Fibroblast of villous mesenchyme (primary cell): ENCODE data around the gene SULF2. TPM values are rescaled to one million over a fixed set of nuclear protein-coding genes. Genes with fewer than 3 reads are reported as not detected.

Source experiments
- DNase-seq: peaks from one replicate; pipeline ENCODE4 v3.0.0-alpha.2; 2010; ENCODE audit warnings: low read depth
- H3K4me3 ChIP-seq: 2 replicates; pipeline ENCODE4 v1.5.1; 2011; ENCODE audit warnings: low read depth, mild to moderate bottlenecking, low read length
- CTCF ChIP-seq: IDR thresholded peaks from 2 replicates; pipeline ENCODE4 v1.5.1; 2012; ENCODE audit warnings: low read depth, mild to moderate bottlenecking, low read length; ENCODE audit not compliant: insufficient read depth
- total RNA-seq: library from RNA; depleted of rRNA; stranded (reverse); fragments of >200 nt; gene quantifications from 2 replicates; pipeline ENCODE4 v1.2.3, GENCODE V29; 2012

SULF2 gene
- total RNA-seq, 1 donor: 3.5 TPM

DNA sequence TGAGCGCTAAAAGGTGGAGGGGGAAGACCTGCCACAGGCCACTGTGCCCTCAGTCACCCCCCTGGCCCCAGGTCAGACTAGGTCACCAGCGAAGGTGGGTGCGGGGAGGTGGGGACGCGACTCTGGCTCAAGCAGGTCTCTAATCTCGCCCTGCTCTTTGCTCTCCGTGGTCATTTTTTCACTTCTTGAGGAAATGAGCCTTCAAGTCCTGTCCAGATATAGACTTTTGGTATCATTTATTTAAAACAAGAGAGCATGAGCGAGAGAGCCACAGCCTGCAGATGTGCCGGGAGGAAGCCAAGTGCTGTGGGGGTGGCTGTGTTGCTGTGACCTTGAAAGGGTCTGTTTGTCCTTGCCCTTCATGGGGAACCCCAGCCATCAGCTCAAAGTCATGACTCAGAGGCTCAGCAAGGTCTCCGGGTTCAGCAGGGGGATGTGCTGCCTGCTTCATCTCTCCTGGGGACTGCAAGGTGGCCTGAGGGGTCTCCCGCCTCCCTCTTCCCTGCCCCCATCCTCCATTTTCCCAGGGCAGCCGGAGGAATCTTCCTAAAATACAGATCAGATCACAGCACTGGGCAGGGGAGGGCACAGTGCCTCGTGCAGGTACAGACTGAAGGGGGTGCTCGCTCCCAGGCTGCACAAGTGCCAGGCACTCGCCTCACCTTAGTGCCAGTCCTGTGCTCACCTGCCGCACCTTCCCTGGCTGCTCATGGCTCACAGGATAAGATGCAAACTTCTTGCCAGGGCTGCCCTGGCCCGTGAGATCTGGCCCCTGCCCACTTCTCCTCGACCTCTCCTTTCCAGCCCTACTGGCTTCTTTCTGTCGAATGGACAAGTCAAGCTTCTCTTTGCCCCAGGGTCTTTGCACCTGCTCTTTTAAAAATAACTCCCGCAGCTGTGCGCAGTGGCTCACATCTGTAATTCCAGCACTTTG lies 26.5 kb downstream of the SULF2 start:
- H3K4me3 ChIP-seq: no peak overlapping the region
- TF ChIP-seq CTCF: no peak
- no peak for DNase-seq

DNA sequence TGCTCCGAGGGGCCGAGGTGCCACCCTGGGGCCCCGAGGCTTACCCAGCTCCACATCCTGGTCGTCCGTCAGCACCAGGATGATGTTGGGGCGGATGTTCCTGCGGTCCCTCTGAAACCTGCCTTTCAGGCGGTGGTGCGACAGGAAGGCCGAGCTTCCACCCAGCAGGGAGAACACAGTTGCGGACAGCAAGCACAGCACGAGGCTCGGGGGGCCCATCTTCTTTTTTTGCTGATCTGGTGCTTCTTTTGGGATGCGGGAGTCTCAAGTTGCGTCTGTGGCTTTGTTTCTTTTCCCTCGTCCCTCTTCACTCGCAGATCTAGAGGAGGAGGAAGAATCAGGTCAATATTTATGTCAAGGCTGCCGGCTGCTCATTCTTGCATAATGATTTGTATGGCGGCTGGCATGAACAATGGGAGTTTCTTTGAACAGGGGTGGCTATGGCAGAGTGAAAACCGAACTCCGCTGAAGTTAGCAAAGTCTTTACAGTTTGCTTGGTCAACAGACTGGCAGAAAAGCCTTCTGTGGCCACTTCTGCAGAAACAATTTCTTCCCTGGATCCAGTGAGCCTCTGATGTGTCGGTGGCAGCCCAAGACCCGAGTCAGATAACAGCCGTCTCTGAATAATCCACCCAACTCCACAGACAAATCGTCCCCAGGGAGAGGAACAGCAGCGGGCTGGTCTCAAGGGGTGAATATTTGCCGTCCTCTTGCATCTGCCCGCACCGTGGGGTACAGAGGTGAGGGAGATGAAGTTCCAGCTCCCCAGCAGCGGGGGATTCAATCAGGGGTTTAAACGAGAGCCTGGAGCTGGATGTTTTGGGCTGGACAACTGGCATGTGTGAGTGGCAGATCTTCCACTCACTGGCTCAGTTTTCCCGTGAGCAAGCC lies 27.9 kb downstream of the SULF2 start:
- no peak overlapping the region for H3K4me3 ChIP-seq
- no peak for DNase-seq
- TF ChIP-seq CTCF: no peak

DNA sequence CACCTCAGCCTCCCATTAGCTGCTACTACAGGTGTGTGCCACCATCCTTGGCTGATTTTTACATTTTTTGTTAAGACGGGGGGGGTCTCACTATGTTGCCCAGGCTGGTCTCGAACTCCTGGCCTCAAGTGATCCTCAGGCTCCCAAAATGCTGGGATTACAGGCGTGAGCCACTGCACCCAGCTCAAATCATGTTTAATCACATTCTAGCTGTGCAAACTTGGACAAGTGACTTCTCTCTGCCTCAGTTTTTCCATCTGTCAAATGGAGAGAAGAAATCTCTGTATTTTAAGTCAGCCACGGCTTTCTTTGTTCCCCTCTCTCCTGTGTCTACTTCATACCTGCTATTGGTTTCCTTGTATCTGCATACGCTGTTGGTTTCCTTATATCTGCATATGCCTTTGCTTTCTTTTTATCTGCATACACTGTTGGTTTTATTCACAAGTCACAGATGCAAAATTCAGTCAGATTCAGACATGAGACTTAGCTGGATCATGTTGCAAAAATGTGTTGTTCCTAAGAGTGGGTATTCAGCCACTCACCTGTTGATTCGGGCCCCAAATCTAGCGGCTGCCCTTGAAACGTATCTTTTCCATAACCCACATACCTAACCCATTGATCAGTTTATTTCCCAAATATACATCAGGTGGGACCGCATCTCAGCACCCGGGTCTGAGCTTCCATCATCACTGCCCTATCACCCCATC lies 30.2 kb downstream of the SULF2 start:
- no peak for DNase-seq
- no peak for TF ChIP-seq CTCF
- no peak overlapping the region for H3K4me3 ChIP-seq

DNA sequence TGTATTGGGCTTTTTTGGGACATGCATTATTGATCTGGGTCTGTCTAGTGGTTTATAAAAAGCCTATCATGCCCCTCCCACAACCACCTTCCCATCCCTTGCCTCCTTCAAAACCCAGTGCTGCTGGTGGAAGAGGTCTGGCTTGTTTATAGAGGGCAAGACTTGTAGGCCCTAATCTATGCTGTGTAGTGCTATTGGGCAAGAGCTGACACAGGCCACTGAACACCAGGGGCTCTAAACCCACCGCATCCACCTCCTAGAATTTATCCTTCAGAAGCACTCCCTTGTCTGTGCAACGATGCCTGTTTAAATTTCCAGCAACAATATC lies 30.9 kb downstream of the SULF2 start:
- no peak for TF ChIP-seq CTCF
- H3K4me3 ChIP-seq: no peak overlapping the region
- no peak for DNase-seq

- no peak for DNase-seq
- no peak overlapping the region for H3K4me3 ChIP-seq
- no peak for TF ChIP-seq CTCF
These were observed 31.5 kb downstream of the SULF2 start for GRCh38 chr20:47753576-47754387.

- no peak for TF ChIP-seq CTCF
These were observed 33.8 kb downstream of the SULF2 start for GRCh38 chr20:47751449-47751848.

More at GRCh38 chr20:47751449-47751848, 33.8 kb downstream of the SULF2 start:
- no peak for DNase-seq
- H3K4me3 ChIP-seq: no peak overlapping the region
